HCT116 (cell line): ENCODE data around the gene CAPN2. TPM values are rescaled to one million over a fixed set of nuclear protein-coding genes. Genes with fewer than 3 reads are reported as not detected.

Experiments
- ATAC-seq: fragments of 200-7000 bp; cut with Tn5 transposase; 2 replicates; pipeline ENCODE4 v1.9.1; 2020; ENCODE audit warnings: mild to moderate bottlenecking, moderate library complexity
- BruUV-seq: library from RNA; stranded (reverse); fragments of 400-500 nt; replicated peaks from 2 replicates; lab custom pipeline; 2021; lab: Mats Ljungman, UMichigan
- CTCF ChIA-PET: fragments of 300-600 bp; sonication (Branson Sonifier 250); formaldehyde crosslinking; loops from one replicate; lab custom pipeline; 2021; ENCODE audit warnings: antibody characterized with exemption; lab: Charles Lee
- POLR2A ChIA-PET: fragments of 300-600, 350-600 bp; sonication (Branson Sonifier 250); formaldehyde crosslinking; loops from one replicate; lab custom pipeline; 2021; ENCODE audit warnings: antibody characterized with exemption; lab: Charles Lee
- RAD21 ChIA-PET, 2 experiments: fragments of 300-600 bp; sonication (Branson Sonifier 250); formaldehyde crosslinking; loops; one replicate each; lab custom pipeline; 2023; ENCODE audit warnings: low total read pairs in 2 of 2; ENCODE audit not compliant: uncharacterized antibody in 2 of 2, unreplicated experiment in 2 of 2, low non-redundant PET in 1 of 2; lab: Charles Lee
- DNase-seq: peaks from one replicate; pipeline ENCODE4 v3.0.0-alpha.2; 2010; ENCODE audit warnings: low read depth, low spot score
- H2AFZ ChIP-seq: fragments of 200-600 bp; shearing (Covaris generic), sonication (generic); 2 replicates; pipeline ENCODE4 v1.6.1; 2017; ENCODE audit warnings: low read depth, mixed run types, mixed read lengths, antibody characterized with exemption, low read length; ENCODE audit not compliant: poor library complexity, severe bottlenecking
- H3K27ac ChIP-seq: 2 replicates; pipeline ENCODE4 v1.5.1; 2012; ENCODE audit warnings: low read depth, low read length
- H3K27me3 ChIP-seq: fragments of 200-600 bp; sonication (generic); 2 replicates; pipeline ENCODE4 v1.6.1; 2016; ENCODE audit warnings: mixed run types, low read length, mixed read lengths; ENCODE audit not compliant: insufficient read depth
- H3K36me3 ChIP-seq, 2 experiments: fragments of 200-500 bp in 1 of 2; fragments of 200-600 bp in 1 of 2; sonication (Bioruptor generic) in 1 of 2; sonication (generic) in 1 of 2; 2 replicates each; pipeline versions ENCODE4 v1.5.1 to v1.6.1; 2014 to 2016; ENCODE audit warnings: low read length in 2 of 2, inconsistent platforms in 1 of 2, mixed read lengths in 1 of 2, mixed run types in 1 of 2; ENCODE audit not compliant: insufficient read depth in 2 of 2, control insufficient read depth in 1 of 2
- H3K4me1 ChIP-seq, 2 experiments: fragments of 200-600 bp in 1 of 2; sonication (generic) in 1 of 2; 2 replicates each; pipeline versions ENCODE4 v1.5.1 to v1.6.1; 2012 to 2017; ENCODE audit warnings: low read length in 2 of 2, inconsistent platforms in 1 of 2, mild to moderate bottlenecking in 1 of 2, mixed read lengths in 1 of 2, mixed run types in 1 of 2, moderate library complexity in 1 of 2; ENCODE audit not compliant: insufficient read depth in 2 of 2, control insufficient read depth in 1 of 2
- H3K4me2 ChIP-seq: fragments of 200-600 bp; sonication (generic); 2 replicates; pipeline ENCODE4 v1.6.1; 2017; ENCODE audit warnings: mixed run types, low read length, mixed read lengths
- H3K4me3 ChIP-seq, 2 experiments: fragments of 200-600 bp in 1 of 2; sonication (generic) in 1 of 2; replicated peaks in 1 of 2; 2 replicates each; pipeline ENCODE4 v1.5.1; 2011 to 2016; ENCODE audit warnings: low read length in 2 of 2, control low read depth in 1 of 2, low read depth in 1 of 2, mild to moderate bottlenecking in 1 of 2, mixed read lengths in 1 of 2, mixed run types in 1 of 2
- H3K79me2 ChIP-seq: fragments of 200-600 bp; sonication (generic); 2 replicates; pipeline ENCODE4 v1.6.1; 2017; ENCODE audit warnings: mild to moderate bottlenecking, mixed run types, low read length, moderate library complexity, mixed read lengths; ENCODE audit not compliant: insufficient read depth
- H3K9ac ChIP-seq: fragments of 200-600 bp; sonication (generic); 2 replicates; pipeline ENCODE4 v1.6.1; 2016; ENCODE audit warnings: low read length, mixed read lengths
- H3K9me2 ChIP-seq: fragments of 200-600 bp; sonication (generic), shearing (Covaris generic); 2 replicates; pipeline ENCODE4 v1.6.1; 2017; ENCODE audit warnings: mixed run types, mild to moderate bottlenecking, moderate library complexity; ENCODE audit not compliant: insufficient read depth
- H3K9me3 ChIP-seq, 2 experiments: fragments of 200-500 bp in 1 of 2; fragments of 200-600 bp in 1 of 2; sonication (Bioruptor generic) in 1 of 2; sonication (generic) in 1 of 2; 2 replicates each; pipeline ENCODE4 v1.6.1; 2014 to 2017; ENCODE audit warnings: low read length in 2 of 2, mixed read lengths in 2 of 2, inconsistent platforms in 1 of 2, low read depth in 1 of 2, mild to moderate bottlenecking in 1 of 2, mixed run types in 1 of 2, moderate library complexity in 1 of 2; ENCODE audit not compliant: control insufficient read depth in 1 of 2, insufficient read depth in 1 of 2
- H4K20me1 ChIP-seq: fragments of 200-600 bp; sonication (generic), shearing (Covaris generic); 2 replicates; pipeline ENCODE4 v1.6.1; 2017; ENCODE audit warnings: mixed run types, mild to moderate bottlenecking, moderate library complexity; ENCODE audit not compliant: insufficient read depth
- CBX3 ChIP-seq: IDR thresholded peaks from 2 replicates; pipeline ENCODE4 v1.6.1; 2012; ENCODE audit warnings: low read depth
- EZH2phosphoT487 ChIP-seq: fragments of 200-600 bp; IDR thresholded peaks from 2 replicates; pipeline ENCODE4 v1.6.1; 2018; ENCODE audit warnings: antibody characterized with exemption, borderline replicate concordance
- JUND ChIP-seq: IDR thresholded peaks from 2 replicates; pipeline ENCODE4 v1.6.1; 2012
- POLR2AphosphoS5 ChIP-seq: IDR thresholded peaks from 2 replicates; pipeline ENCODE4 v1.6.1; 2011; ENCODE audit warnings: mild to moderate bottlenecking, low read depth, low read length, moderate library complexity
- RAD21 ChIP-seq: IDR thresholded peaks from 2 replicates; pipeline ENCODE4 v1.6.1; 2012; ENCODE audit warnings: low read depth, mild to moderate bottlenecking
- SRF ChIP-seq: IDR thresholded peaks from 2 replicates; pipeline ENCODE4 v1.6.1; 2012; ENCODE audit warnings: low read depth
- TCF7L2 ChIP-seq: IDR thresholded peaks from 2 replicates; pipeline ENCODE4 v1.7.0; 2011; ENCODE audit warnings: borderline replicate concordance, inconsistent platforms; ENCODE audit not compliant: insufficient read depth, insufficient read length; ENCODE audit errors: extremely low read depth
- YY1 ChIP-seq: IDR thresholded peaks from 2 replicates; pipeline ENCODE4 v1.6.1; 2011; ENCODE audit warnings: low read length, low read depth, moderate library complexity, mild to moderate bottlenecking; ENCODE audit not compliant: insufficient replicate concordance; ENCODE audit errors: extremely low read depth
- ZFX ChIP-seq: fragments of 450-650 bp; IDR thresholded peaks from 2 replicates; pipeline ENCODE4 v1.6.1; 2017
- intact Hi-C: fragments of 100-400 bp; cut with micrococcal nuclease; formaldehyde crosslinking; loops from 2 replicates; pipeline ENCODE4 v1.10.0; 2022
- total RNA-seq: library from RNA; stranded (reverse); gene quantifications from one replicate; pipeline ENCODE4 v1.2.1, GENCODE V29; 2021; ENCODE audit not compliant: unreplicated experiment
- TF ChIP-seq, protein P1 (sequence below), 3 experiments: fragments of 200-600 bp in 1 of 3; sonication (generic) in 1 of 3; IDR thresholded peaks in 2 of 3; conservative IDR thresholded peaks in 1 of 3; 2 replicates each; pipeline ENCODE4 v1.5.1; 2012 to 2017; ENCODE audit warnings: low read depth in 2 of 3, low read length in 2 of 3, antibody characterized with exemption in 1 of 3, borderline replicate concordance in 1 of 3, control low read depth in 1 of 3, mild to moderate bottlenecking in 1 of 3, mixed read lengths in 1 of 3, mixed run types in 1 of 3, moderate library complexity in 1 of 3; ENCODE audit not compliant: insufficient read depth in 1 of 3
- TF ChIP-seq, protein P2 (sequence below): IDR thresholded peaks from 2 replicates; pipeline ENCODE4 v1.6.1; 2012; ENCODE audit warnings: low read depth
- TF ChIP-seq, protein P3 (sequence below): IDR thresholded peaks from 2 replicates; pipeline ENCODE4 v1.6.1; 2012

The CAPN2 gene
- total RNA-seq, 1 experiment from 2014 or later, result 173 TPM

DNA sequence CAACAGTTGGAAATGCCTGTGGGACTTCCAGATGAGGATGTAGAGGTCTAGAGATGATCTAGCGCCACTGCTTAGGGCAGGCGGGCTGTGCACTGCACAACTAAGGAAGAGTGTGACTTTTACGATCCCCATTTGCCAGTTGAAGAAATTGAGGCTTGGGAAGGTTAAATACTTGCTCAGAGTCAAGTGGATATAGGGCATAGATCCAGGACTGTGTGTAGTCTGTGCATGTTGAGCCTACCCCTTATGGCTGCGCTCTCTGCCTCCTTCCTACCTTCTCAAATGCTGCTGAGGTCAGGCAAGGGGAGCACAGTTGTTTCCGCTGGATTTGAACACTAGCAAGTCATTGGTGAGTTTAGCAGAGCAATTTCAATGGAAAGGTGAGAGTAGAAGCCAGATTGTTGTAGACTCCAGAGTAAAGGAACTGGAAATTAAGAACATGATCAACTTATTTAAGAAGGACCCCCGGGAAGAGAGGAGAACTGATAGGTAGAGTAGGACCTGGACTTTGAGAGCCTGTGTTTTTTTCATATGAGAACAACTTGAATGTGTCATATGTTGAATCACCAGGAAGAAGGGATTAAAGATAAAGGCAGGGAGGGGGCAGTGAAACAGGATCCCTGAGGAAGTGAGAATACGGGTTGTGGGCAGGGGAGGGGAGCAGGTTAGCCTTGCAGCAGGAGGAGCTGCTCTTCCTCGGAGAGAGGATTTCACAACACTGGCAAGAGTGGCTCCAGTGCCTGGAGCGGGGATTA lies 2.7 kb downstream of the CAPN2 start:
- Histone ChIP-seq H2AFZ (no peak overlapping the region), H3K4me2 (peak overlapping the region; percentile 83), H3K36me3 (peaks cover 7 to 38% of the 10 kb centered on the region in 2 experiments), H3K4me1 (peaks cover 46 to 85% of the 10 kb centered on the region in 2 experiments), H3K9ac (peak overlapping the region; percentile 95), H3K27ac (peak overlapping the region; percentile 96), H3K9me2 (no peaks in the 10 kb centered on the region), H3K79me2 (peaks cover 82% of the 10 kb centered on the region), H3K27me3 (no peaks in the 10 kb centered on the region), H3K4me3 (peak overlapping the region; percentile 34 to 81), H4K20me1 (no peaks in the 10 kb centered on the region), H3K9me3 (no peaks in the 10 kb centered on the region)
- RAD21 ChIA-PET, result no interaction called here
- TSS peak; percentile 82 for BruUV-seq
- CTCF ChIA-PET, result no interaction called here
- intact Hi-C loops, result loop anchor here (2.0 kb wide), 1 partner anchor 34 kb away; no protein-coding TSS in a partner anchor
- DNase-seq (peak; percentile 66), ATAC-seq (peak; percentile 36)
- TF ChIP-seq, protein P1, sequence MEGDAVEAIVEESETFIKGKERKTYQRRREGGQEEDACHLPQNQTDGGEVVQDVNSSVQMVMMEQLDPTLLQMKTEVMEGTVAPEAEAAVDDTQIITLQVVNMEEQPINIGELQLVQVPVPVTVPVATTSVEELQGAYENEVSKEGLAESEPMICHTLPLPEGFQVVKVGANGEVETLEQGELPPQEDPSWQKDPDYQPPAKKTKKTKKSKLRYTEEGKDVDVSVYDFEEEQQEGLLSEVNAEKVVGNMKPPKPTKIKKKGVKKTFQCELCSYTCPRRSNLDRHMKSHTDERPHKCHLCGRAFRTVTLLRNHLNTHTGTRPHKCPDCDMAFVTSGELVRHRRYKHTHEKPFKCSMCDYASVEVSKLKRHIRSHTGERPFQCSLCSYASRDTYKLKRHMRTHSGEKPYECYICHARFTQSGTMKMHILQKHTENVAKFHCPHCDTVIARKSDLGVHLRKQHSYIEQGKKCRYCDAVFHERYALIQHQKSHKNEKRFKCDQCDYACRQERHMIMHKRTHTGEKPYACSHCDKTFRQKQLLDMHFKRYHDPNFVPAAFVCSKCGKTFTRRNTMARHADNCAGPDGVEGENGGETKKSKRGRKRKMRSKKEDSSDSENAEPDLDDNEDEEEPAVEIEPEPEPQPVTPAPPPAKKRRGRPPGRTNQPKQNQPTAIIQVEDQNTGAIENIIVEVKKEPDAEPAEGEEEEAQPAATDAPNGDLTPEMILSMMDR (IDR thresholded peaks at IDR 0.05 in 2 of 3, conservative IDR thresholded peaks at IDR 0.05 in 1 of 3; ENCODE audit: borderline replicate concordance in 1 of 3, insufficient read depth in 1 of 3, low read depth in 2 of 3, low read length in 2 of 3), result 0 out of 6 replicates have a peak, but pooled peaks of 1 of the 3 experiments have one; percentile 6
- TF ChIP-seq ZFX (no peak), CBX3 (no peak), SRF (no peak), EZH2phosphoT487 (no peak), TCF7L2 (peak; percentile 81), YY1 (peak; percentile 22), RAD21 (no peak), JUND (no peak), POLR2AphosphoS5 (peak; percentile 69; the same call in 1 of the 2 replicates)
- TF ChIP-seq, protein P2, sequence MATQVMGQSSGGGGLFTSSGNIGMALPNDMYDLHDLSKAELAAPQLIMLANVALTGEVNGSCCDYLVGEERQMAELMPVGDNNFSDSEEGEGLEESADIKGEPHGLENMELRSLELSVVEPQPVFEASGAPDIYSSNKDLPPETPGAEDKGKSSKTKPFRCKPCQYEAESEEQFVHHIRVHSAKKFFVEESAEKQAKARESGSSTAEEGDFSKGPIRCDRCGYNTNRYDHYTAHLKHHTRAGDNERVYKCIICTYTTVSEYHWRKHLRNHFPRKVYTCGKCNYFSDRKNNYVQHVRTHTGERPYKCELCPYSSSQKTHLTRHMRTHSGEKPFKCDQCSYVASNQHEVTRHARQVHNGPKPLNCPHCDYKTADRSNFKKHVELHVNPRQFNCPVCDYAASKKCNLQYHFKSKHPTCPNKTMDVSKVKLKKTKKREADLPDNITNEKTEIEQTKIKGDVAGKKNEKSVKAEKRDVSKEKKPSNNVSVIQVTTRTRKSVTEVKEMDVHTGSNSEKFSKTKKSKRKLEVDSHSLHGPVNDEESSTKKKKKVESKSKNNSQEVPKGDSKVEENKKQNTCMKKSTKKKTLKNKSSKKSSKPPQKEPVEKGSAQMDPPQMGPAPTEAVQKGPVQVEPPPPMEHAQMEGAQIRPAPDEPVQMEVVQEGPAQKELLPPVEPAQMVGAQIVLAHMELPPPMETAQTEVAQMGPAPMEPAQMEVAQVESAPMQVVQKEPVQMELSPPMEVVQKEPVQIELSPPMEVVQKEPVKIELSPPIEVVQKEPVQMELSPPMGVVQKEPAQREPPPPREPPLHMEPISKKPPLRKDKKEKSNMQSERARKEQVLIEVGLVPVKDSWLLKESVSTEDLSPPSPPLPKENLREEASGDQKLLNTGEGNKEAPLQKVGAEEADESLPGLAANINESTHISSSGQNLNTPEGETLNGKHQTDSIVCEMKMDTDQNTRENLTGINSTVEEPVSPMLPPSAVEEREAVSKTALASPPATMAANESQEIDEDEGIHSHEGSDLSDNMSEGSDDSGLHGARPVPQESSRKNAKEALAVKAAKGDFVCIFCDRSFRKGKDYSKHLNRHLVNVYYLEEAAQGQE, result no peak
- TF ChIP-seq, protein P3, sequence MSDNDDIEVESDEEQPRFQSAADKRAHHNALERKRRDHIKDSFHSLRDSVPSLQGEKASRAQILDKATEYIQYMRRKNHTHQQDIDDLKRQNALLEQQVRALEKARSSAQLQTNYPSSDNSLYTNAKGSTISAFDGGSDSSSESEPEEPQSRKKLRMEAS, result no peak
- POLR2A ChIA-PET, result interaction anchor here (2.0 to 2.5 kb wide), 2 partner anchors 10 to 14 kb away, joined by 6 to 9 read pairs; no protein-coding TSS in a partner anchor
